Measurements from ENCODE around the gene KNDC1.

DNA sequence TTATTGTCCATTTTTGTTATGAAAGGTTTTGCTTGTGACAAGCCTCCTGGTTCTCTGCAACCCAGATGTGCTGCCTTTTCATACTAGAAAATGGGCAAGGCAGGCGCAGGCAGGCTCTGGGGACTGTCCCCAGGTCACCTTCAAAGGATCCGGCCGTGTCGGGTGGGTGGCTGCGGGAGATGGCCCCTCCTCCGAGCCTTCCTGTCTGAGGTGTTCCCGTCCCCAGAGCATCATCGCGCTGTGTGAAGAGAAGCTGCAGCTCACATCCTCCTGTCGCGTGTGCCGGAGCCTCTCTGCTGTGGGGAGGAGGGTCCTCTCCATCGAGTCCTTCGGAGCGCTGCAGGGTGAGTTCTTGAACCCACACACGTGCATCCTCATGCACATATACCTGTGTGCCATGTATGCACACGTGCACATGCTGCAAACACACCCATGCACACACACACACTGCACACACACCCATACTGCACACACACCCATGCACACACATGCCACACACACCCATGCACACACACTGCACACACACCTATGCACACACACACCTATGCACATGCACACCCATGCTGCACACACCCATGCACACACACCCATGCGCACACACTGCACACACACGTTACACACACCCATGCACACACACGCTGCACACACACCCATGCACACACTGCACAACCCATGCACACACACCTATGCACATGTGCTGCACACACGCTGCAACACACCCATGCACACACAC, 23.8 kb downstream of the KNDC1 start:
- TF ChIP-seq, protein P1, sequence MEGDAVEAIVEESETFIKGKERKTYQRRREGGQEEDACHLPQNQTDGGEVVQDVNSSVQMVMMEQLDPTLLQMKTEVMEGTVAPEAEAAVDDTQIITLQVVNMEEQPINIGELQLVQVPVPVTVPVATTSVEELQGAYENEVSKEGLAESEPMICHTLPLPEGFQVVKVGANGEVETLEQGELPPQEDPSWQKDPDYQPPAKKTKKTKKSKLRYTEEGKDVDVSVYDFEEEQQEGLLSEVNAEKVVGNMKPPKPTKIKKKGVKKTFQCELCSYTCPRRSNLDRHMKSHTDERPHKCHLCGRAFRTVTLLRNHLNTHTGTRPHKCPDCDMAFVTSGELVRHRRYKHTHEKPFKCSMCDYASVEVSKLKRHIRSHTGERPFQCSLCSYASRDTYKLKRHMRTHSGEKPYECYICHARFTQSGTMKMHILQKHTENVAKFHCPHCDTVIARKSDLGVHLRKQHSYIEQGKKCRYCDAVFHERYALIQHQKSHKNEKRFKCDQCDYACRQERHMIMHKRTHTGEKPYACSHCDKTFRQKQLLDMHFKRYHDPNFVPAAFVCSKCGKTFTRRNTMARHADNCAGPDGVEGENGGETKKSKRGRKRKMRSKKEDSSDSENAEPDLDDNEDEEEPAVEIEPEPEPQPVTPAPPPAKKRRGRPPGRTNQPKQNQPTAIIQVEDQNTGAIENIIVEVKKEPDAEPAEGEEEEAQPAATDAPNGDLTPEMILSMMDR (IDR thresholded peaks at IDR 0.05; ENCODE audit: low read length): no peak
- TF ChIP-seq EZH2 (IDR thresholded peaks at IDR 0.05; ENCODE audit: borderline replicate concordance, low read length): no peak
